ENCODE results near the gene HIVEP3.

HIVEP3 gene

GRCh38 chr1:41466146-41466545 lies 452.6 kb downstream of the HIVEP3 start:
- Histone ChIP-seq H3K9ac (ENCODE audit: low read length) (no peak overlapping the region), H3K79me2 (ENCODE audit: low read length) (no peaks in the 10 kb centered on the region), H3K27me3 (replicated peaks; ENCODE audit: insufficient read depth, low read length) (no peaks in the 10 kb centered on the region), H3K9me3 (replicated peaks; ENCODE audit: insufficient read depth, low read length) (no peaks in the 10 kb centered on the region), H3K27ac (ENCODE audit: low read length) (no peak overlapping the region), H3K4me2 (ENCODE audit: low read depth, low read length) (no peak overlapping the region), H3K4me1 (ENCODE audit: low read length) (no peaks in the 10 kb centered on the region), H3F3A (ENCODE audit: insufficient read depth, low read length) (no peaks in the 10 kb centered on the region), H2AFZ (ENCODE audit: low read length) (no peak overlapping the region), H3K9me2 (replicated peaks; ENCODE audit: insufficient read depth, low read length) (no peaks in the 10 kb centered on the region), H3K4me3 (ENCODE audit: low read length) (no peak overlapping the region), H3K36me3 (replicated peaks; ENCODE audit: insufficient read depth, low read length) (no peaks in the 10 kb centered on the region), H4K20me1 (ENCODE audit: insufficient read depth, low read length) (no peaks in the 10 kb centered on the region)
- DNase-seq, result no peak
- no peak for TF ChIP-seq EZH2 (optimal IDR thresholded peaks at IDR 0.05; ENCODE audit: low read depth, low read length)
- no peak for TF ChIP-seq CTCF (IDR thresholded peaks at IDR 0.05; ENCODE audit: low read length)
- no peak for TF ChIP-seq EZH2phosphoT487 (IDR thresholded peaks at IDR 0.05; ENCODE audit: low read length)

- no peak overlapping the region for H3K4me3 ChIP-seq (ENCODE audit: low read length)
- no peaks in the 10 kb centered on the region for H3K4me1 ChIP-seq (ENCODE audit: low read length)
- no peak overlapping the region for H3K9ac ChIP-seq (ENCODE audit: low read length)
- no peak overlapping the region for H3K4me2 ChIP-seq (ENCODE audit: low read depth, low read length)
- H4K20me1 ChIP-seq (ENCODE audit: insufficient read depth, low read length), result no peaks in the 10 kb centered on the region
- no peaks in the 10 kb centered on the region for H3F3A ChIP-seq (ENCODE audit: insufficient read depth, low read length)
- TF ChIP-seq EZH2phosphoT487 (IDR thresholded peaks at IDR 0.05; ENCODE audit: low read length), result no peak
- no peak for TF ChIP-seq CTCF (IDR thresholded peaks at IDR 0.05; ENCODE audit: low read length)
- no peak for TF ChIP-seq EZH2 (optimal IDR thresholded peaks at IDR 0.05; ENCODE audit: low read depth, low read length)
- no peak for DNase-seq
- no peaks in the 10 kb centered on the region for H3K36me3 ChIP-seq (replicated peaks; ENCODE audit: insufficient read depth, low read length)
- H3K27ac ChIP-seq (ENCODE audit: low read length), result no peak overlapping the region
- no peaks in the 10 kb centered on the region for H3K9me2 ChIP-seq (replicated peaks; ENCODE audit: insufficient read depth, low read length)
- H2AFZ ChIP-seq (ENCODE audit: low read length), result no peak overlapping the region
- no peaks in the 10 kb centered on the region for H3K27me3 ChIP-seq (replicated peaks; ENCODE audit: insufficient read depth, low read length)
- H3K79me2 ChIP-seq (ENCODE audit: low read length), result no peaks in the 10 kb centered on the region
- H3K9me3 ChIP-seq (replicated peaks; ENCODE audit: insufficient read depth, low read length), result no peaks in the 10 kb centered on the region
These were observed 453.0 kb downstream of the HIVEP3 start for GRCh38 chr1:41465741-41466140.

- no peaks in the 10 kb centered on the region for H3K36me3 ChIP-seq (replicated peaks; ENCODE audit: insufficient read depth, low read length)
- no peak overlapping the region for H3K4me2 ChIP-seq (ENCODE audit: low read depth, low read length)
- no peak for DNase-seq
- no peak overlapping the region for H3K4me3 ChIP-seq (ENCODE audit: low read length)
- H3K27me3 ChIP-seq (replicated peaks; ENCODE audit: insufficient read depth, low read length), result no peaks in the 10 kb centered on the region
- H2AFZ ChIP-seq (ENCODE audit: low read length), result no peak overlapping the region
- no peaks in the 10 kb centered on the region for H4K20me1 ChIP-seq (ENCODE audit: insufficient read depth, low read length)
- no peaks in the 10 kb centered on the region for H3K9me2 ChIP-seq (replicated peaks; ENCODE audit: insufficient read depth, low read length)
- no peaks in the 10 kb centered on the region for H3K9me3 ChIP-seq (replicated peaks; ENCODE audit: insufficient read depth, low read length)
- no peaks in the 10 kb centered on the region for H3F3A ChIP-seq (ENCODE audit: insufficient read depth, low read length)
- H3K27ac ChIP-seq (ENCODE audit: low read length), result no peak overlapping the region
- TF ChIP-seq CTCF (IDR thresholded peaks at IDR 0.05; ENCODE audit: low read length) (no peak), EZH2phosphoT487 (IDR thresholded peaks at IDR 0.05; ENCODE audit: low read length) (no peak), EZH2 (optimal IDR thresholded peaks at IDR 0.05; ENCODE audit: low read depth, low read length) (no peak)
- H3K9ac ChIP-seq (ENCODE audit: low read length), result no peak overlapping the region
- no peaks in the 10 kb centered on the region for H3K79me2 ChIP-seq (ENCODE audit: low read length)
- H3K4me1 ChIP-seq (ENCODE audit: low read length), result no peaks in the 10 kb centered on the region
These were observed 453.8 kb downstream of the HIVEP3 start for GRCh38 chr1:41464885-41465284.
